ENCODE data around the gene SELENBP1. TPM values are rescaled to one million over a fixed set of nuclear protein-coding genes. Genes with fewer than 3 reads are reported as not detected.

SELENBP1 gene
- total RNA-seq, 1 donor from 2014 or later: 102 TPM

DNA sequence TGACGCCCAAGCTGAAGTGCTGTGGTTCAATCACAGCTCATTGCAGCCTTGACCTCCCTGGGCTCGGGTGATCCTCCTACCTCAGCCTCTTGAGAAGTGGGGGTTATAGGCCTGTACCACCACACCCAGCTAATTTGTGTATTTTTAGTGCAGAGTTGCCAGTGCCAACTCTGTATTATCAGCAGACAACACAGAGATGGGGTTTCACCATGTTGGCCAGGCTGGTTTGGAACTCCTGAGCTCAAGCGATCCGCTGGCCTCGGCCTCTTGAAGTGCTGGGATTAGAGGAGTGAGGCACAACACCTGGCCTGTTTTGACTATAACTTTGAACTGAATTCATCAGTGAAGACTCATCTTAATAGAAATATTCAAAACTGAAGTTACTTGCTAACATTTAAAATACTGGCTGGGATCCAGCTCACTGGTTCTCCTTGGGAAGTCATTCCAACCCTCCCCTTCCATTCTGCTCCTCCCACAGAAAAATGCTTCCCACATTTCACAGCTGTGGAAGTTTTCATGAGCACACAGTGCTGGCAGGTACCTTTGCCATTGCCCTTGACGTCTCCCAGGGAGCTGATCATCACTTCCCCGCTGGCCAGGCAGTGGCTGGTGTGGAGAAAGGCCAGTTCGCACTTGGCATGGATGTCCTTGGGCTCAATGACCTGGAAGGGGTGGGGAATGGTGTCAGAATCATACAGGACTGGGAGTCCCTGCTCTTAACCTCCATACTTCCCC is 4.7 kb downstream of the SELENBP1 start:
- TF ChIP-seq CTCF (IDR thresholded peaks at IDR 0.05): no peak
- peaks cover 24 to 34% of the 10 kb centered on the region in 2 donors for H3K36me3 ChIP-seq
- no peak for DNase-seq (ENCODE audit: low spot score in 2 of 2)
- H3K27me3 ChIP-seq: no peaks in the 10 kb centered on the region
- H3K27ac ChIP-seq: no peak overlapping the region
- H3K4me3 ChIP-seq: no peak overlapping the region
- peaks cover 15 to 31% of the 10 kb centered on the region in 2 donors for H3K4me1 ChIP-seq
- H3K9me3 ChIP-seq: no peaks in the 10 kb centered on the region
- intact Hi-C loops (cut with DNase I): no loop called here

DNA sequence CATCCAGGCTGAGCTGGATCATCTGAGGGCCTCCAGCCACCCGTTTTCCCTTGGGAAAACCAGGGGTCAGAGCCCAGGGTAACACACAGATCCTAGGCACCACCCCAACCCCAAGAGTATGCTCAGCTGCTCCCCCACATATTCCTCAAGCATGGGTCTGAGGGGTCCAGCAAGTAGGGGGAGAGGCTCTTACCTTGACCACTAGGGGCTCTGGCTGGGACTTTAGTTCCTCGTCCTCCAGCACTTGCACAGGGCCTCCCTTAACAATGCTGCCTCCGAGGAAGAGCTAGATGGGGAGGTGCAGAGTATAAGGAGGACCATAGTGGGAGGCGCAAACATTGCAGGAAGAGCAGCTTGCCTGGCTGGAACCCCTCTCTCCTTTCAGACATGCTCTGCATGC is 7.5 kb downstream of the SELENBP1 start:
- H3K9me3 ChIP-seq: no peaks in the 10 kb centered on the region
- no peaks in the 10 kb centered on the region for H3K27me3 ChIP-seq
- H3K27ac ChIP-seq: no peak overlapping the region
- DNase-seq (ENCODE audit: low spot score in 2 of 2): no peak
- H3K4me1 ChIP-seq: peaks cover 3 to 5% of the 10 kb centered on the region in 2 donors
- peaks cover 24 to 39% of the 10 kb centered on the region in 2 donors for H3K36me3 ChIP-seq
- no peak for TF ChIP-seq CTCF (IDR thresholded peaks at IDR 0.05)
- intact Hi-C loops (cut with DNase I): no loop called here
- H3K4me3 ChIP-seq: no peak overlapping the region

- peaks cover 24 to 34% of the 10 kb centered on the region in 2 donors for H3K36me3 ChIP-seq
- H3K4me1 ChIP-seq: no peaks in the 10 kb centered on the region
- no peak for TF ChIP-seq CTCF (IDR thresholded peaks at IDR 0.05)
- no peaks in the 10 kb centered on the region for H3K9me3 ChIP-seq
- no peak overlapping the region for H3K27ac ChIP-seq
- H3K27me3 ChIP-seq: no peaks in the 10 kb centered on the region
- intact Hi-C loops (cut with DNase I): no loop called here
- DNase-seq (ENCODE audit: low spot score in 2 of 2): peak in 1 of 2 donors; percentile 27
- no peak overlapping the region for H3K4me3 ChIP-seq
These were observed 10.0 kb downstream of the SELENBP1 start for GRCh38 chr1:151362308-151363155.

GRCh38 chr1:151361883-151362282 is 10.6 kb downstream of the SELENBP1 start:
- Histone ChIP-seq H3K36me3 (peaks cover 23 to 34% of the 10 kb centered on the region in 2 donors), H3K27me3 (no peaks in the 10 kb centered on the region), H3K4me1 (no peaks in the 10 kb centered on the region), H3K27ac (no peak overlapping the region), H3K4me3 (no peak overlapping the region), H3K9me3 (no peaks in the 10 kb centered on the region)
- no peak for TF ChIP-seq CTCF (IDR thresholded peaks at IDR 0.05)
- intact Hi-C loops (cut with DNase I): no loop called here
- no peak for DNase-seq (ENCODE audit: low spot score in 2 of 2)

GRCh38 chr1:151356696-151357095 is 15.8 kb downstream of the SELENBP1 start:
- Histone ChIP-seq H3K9me3 (no peaks in the 10 kb centered on the region), H3K4me1 (no peaks in the 10 kb centered on the region), H3K27me3 (no peaks in the 10 kb centered on the region), H3K27ac (no peak overlapping the region), H3K36me3 (no peaks in the 10 kb centered on the region), H3K4me3 (no peak overlapping the region)
- intact Hi-C loops (cut with DNase I): no loop called here
- TF ChIP-seq CTCF (IDR thresholded peaks at IDR 0.05): no peak
- no peak for DNase-seq (ENCODE audit: low spot score in 2 of 2)
